Measurements from ENCODE around the gene C6orf136. TPM values are rescaled to one million over a fixed set of nuclear protein-coding genes. Genes with fewer than 3 reads are reported as not detected.

C6orf136 gene
- polyA plus RNA-seq, 1 donor (not counting 4 experiments of a cell fraction or from before 2014, with no cell fraction given), result 7.8 TPM

DNA sequence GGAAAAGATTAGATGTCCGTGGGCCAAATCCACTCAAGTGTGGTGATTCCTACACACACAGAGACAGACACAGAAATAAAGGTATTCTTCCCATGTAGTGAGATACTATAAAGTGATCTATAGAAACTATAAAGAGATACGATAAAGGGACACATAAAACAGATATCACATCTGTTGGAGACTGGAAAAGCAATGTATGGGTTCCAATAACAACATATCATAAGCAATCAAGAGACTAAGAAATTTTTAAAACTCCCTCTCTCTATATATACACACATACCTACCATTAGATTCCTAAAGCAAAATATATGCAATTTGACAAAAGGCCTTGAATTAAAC is 35.1 kb upstream of the C6orf136 start:
- H3K27ac ChIP-seq (ENCODE audit: control insufficient read depth, insufficient read depth, low read length), result no peak overlapping the region
- H3K4me3 ChIP-seq (ENCODE audit: control insufficient read depth in 2 of 3, extremely low read depth in 1 of 3, insufficient read depth in 2 of 3, low read depth in 1 of 3, low read length in 3 of 3), result no peak overlapping the region
- FAIRE-seq (no peak), DNase-seq (ENCODE audit: low read depth, low spot score) (no peak)
- H3K9ac ChIP-seq (ENCODE audit: control insufficient read depth, extremely low read depth, insufficient read depth, low read length), result no peak overlapping the region
- H3K4me2 ChIP-seq (ENCODE audit: control insufficient read depth, extremely low read depth, insufficient read depth, low read depth, low read length), result no peak overlapping the region
- H3K9me1 ChIP-seq (ENCODE audit: control insufficient read depth, extremely low read depth, insufficient read depth, low read length), result peaks cover 3% of the 10 kb centered on the region
- TF ChIP-seq EZH2 (IDR thresholded peaks at IDR 0.05; ENCODE audit: low read length), result no peak
- TF ChIP-seq, protein P1, sequence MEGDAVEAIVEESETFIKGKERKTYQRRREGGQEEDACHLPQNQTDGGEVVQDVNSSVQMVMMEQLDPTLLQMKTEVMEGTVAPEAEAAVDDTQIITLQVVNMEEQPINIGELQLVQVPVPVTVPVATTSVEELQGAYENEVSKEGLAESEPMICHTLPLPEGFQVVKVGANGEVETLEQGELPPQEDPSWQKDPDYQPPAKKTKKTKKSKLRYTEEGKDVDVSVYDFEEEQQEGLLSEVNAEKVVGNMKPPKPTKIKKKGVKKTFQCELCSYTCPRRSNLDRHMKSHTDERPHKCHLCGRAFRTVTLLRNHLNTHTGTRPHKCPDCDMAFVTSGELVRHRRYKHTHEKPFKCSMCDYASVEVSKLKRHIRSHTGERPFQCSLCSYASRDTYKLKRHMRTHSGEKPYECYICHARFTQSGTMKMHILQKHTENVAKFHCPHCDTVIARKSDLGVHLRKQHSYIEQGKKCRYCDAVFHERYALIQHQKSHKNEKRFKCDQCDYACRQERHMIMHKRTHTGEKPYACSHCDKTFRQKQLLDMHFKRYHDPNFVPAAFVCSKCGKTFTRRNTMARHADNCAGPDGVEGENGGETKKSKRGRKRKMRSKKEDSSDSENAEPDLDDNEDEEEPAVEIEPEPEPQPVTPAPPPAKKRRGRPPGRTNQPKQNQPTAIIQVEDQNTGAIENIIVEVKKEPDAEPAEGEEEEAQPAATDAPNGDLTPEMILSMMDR (optimal IDR thresholded peaks at IDR 0.05 in 1 of 3, IDR thresholded peaks at IDR 0.05 in 1 of 3, conservative IDR thresholded peaks at IDR 0.05 in 1 of 3; ENCODE audit: extremely low read depth in 1 of 3, insufficient read depth in 2 of 3, low read length in 3 of 3), result no peak
- no peaks in the 10 kb centered on the region for H3K27me3 ChIP-seq (ENCODE audit: control insufficient read depth, extremely low read depth, insufficient read depth, low read length)
- no peaks in the 10 kb centered on the region for H3K9me3 ChIP-seq (ENCODE audit: control insufficient read depth, low read depth, low read length)
- peaks cover 24% of the 10 kb centered on the region for H3K4me1 ChIP-seq (ENCODE audit: control insufficient read depth, extremely low read depth, insufficient read depth, low read length)
- peaks cover 15 to 41% of the 10 kb centered on the region in 2 experiments for H3K36me3 ChIP-seq (ENCODE audit: control insufficient read depth in 2 of 2, extremely low read depth in 1 of 2, insufficient read depth in 2 of 2, low read length in 2 of 2)
- peaks cover 8% of the 10 kb centered on the region for H4K20me1 ChIP-seq (ENCODE audit: control insufficient read depth, extremely low read depth, insufficient read depth, low read length)
- peaks cover 35% of the 10 kb centered on the region for H3K79me2 ChIP-seq (ENCODE audit: control insufficient read depth, insufficient read depth, low read length)
- H2AFZ ChIP-seq (ENCODE audit: control insufficient read depth, low read length), result no peak overlapping the region
- dilution Hi-C loops (cut with MboI; ENCODE audit: extremely low pct_ligation_motif_present, low sequenced_read_pairs), result no loop called here

DNA sequence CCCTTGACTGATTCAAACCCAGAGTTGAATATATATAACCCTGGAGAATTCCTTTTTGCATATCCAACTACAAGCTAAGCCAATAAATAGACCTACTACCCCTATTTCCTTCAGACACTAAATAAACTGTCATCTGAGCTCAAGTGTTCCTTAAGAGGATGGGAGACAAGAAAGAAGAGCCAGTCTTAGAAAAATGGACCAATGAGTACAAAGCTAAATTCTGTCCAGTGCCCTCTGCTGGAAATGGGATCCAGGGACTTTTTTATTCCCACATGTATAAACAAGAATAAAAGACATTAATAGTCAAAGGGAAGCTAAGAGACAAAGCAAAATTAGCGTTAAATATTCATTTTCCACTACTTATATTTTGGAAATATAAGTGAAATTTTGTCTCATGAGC is 34.7 kb upstream of the C6orf136 start:
- H3K4me2 ChIP-seq (ENCODE audit: control insufficient read depth, extremely low read depth, insufficient read depth, low read depth, low read length), result no peak overlapping the region
- TF ChIP-seq, protein P1 (optimal IDR thresholded peaks at IDR 0.05 in 1 of 3, IDR thresholded peaks at IDR 0.05 in 1 of 3, conservative IDR thresholded peaks at IDR 0.05 in 1 of 3; ENCODE audit: extremely low read depth in 1 of 3, insufficient read depth in 2 of 3, low read length in 3 of 3), result peak in 2 of 3 experiments; percentile 24 to 30
- no peak for TF ChIP-seq EZH2 (IDR thresholded peaks at IDR 0.05; ENCODE audit: low read length)
- no peak overlapping the region for H2AFZ ChIP-seq (ENCODE audit: control insufficient read depth, low read length)
- H4K20me1 ChIP-seq (ENCODE audit: control insufficient read depth, extremely low read depth, insufficient read depth, low read length), result peaks cover 8% of the 10 kb centered on the region
- peaks cover 37% of the 10 kb centered on the region for H3K79me2 ChIP-seq (ENCODE audit: control insufficient read depth, insufficient read depth, low read length)
- no peak for DNase-seq (ENCODE audit: low read depth, low spot score)
- H3K27me3 ChIP-seq (ENCODE audit: control insufficient read depth, extremely low read depth, insufficient read depth, low read length), result no peaks in the 10 kb centered on the region
- no peak overlapping the region for H3K27ac ChIP-seq (ENCODE audit: control insufficient read depth, insufficient read depth, low read length)
- H3K4me1 ChIP-seq (ENCODE audit: control insufficient read depth, extremely low read depth, insufficient read depth, low read length), result peaks cover 24% of the 10 kb centered on the region
- H3K36me3 ChIP-seq (ENCODE audit: control insufficient read depth in 2 of 2, extremely low read depth in 1 of 2, insufficient read depth in 2 of 2, low read length in 2 of 2), result peaks cover 15 to 41% of the 10 kb centered on the region in 2 experiments
- H3K9ac ChIP-seq (ENCODE audit: control insufficient read depth, extremely low read depth, insufficient read depth, low read length), result no peak overlapping the region
- H3K9me3 ChIP-seq (ENCODE audit: control insufficient read depth, low read depth, low read length), result no peaks in the 10 kb centered on the region
- dilution Hi-C loops (cut with MboI; ENCODE audit: extremely low pct_ligation_motif_present, low sequenced_read_pairs), result no loop called here
- H3K9me1 ChIP-seq (ENCODE audit: control insufficient read depth, extremely low read depth, insufficient read depth, low read length), result peaks cover 3% of the 10 kb centered on the region
- FAIRE-seq, result no peak
- no peak overlapping the region for H3K4me3 ChIP-seq (ENCODE audit: control insufficient read depth in 2 of 3, extremely low read depth in 1 of 3, insufficient read depth in 2 of 3, low read depth in 1 of 3, low read length in 3 of 3)

Measured in keratinocyte (primary cell).